Erythroblast (primary cell): Measurements from ENCODE around the gene KBTBD12.
"Not testable (repeated sequence)": the region's sequence is repeated elsewhere in the genome, so short reads cannot be mapped to it uniquely, and the experiment has no call there.

Experiments used
- DNase-seq, 2 experiments: peaks; one replicate each; lab custom pipeline; 2025; lab: John Stamatoyannopoulos, UW
- GATA1 ChIP-seq: IDR thresholded peaks from 2 replicates; pipeline ENCODE4 v1.6.1; 2011; ENCODE audit warnings: low read depth, mild to moderate bottlenecking, control low read depth, low read length, moderate library complexity
- POLR2A ChIP-seq: IDR thresholded peaks from 2 replicates; pipeline ENCODE4 v1.6.1; 2011; ENCODE audit warnings: mild to moderate bottlenecking, low read length

Gene KBTBD12

DNA sequence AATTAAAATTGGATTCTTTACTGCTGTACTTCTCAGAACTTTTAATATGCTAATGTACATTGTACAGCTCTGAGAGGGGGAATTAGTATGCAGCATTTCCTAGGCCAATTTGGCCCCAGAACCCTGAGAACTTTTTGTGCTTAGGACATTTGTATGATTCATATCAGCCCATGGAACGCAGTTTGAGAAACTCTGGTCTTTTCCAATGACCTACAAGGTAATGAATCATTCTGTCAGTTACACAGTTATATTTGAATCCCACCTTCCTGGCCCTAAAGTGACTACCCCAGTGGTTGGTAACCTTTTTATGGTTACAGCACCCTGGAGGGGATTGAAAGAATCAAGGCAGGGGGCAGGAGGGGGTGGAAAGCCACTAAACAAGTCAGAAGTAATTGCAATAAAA is 25.6 kb upstream of the KBTBD12 start:
- TF ChIP-seq POLR2A (no peak), GATA1 (no peak)
- no peak for DNase-seq

DNA sequence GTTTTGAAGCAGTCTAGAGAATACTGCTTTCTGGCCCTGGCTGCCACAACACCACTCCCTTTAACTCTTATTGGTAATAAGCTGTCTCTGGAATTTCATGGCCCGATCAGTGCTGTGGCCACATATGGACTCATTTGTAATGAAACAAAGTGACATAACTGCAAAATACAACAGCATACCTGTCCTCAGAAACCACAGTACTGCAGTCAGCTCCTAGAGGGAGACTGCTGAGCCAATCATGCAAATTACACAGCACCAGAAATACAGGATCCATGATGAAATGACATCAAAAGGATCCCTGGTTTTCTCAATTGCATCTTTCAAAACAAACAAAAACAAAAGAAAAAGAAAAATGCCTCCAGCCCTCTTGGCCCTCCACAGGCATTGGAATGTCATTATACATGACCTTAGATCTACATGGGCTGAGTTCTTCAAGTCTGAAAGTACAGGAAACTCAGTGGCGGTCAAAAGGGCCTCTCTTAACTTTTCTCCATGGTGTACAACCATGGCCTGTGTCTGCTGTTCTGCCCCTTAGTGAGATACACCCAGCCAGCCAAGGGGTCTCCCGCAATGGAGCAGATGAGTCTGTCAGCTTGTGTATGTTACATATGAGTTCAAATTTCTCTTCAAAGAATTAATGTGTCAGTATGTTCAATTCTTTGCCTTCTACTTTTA is 24.9 kb upstream of the KBTBD12 start:
- no peak for DNase-seq
- no peak for TF ChIP-seq POLR2A
- no peak for TF ChIP-seq GATA1

DNA sequence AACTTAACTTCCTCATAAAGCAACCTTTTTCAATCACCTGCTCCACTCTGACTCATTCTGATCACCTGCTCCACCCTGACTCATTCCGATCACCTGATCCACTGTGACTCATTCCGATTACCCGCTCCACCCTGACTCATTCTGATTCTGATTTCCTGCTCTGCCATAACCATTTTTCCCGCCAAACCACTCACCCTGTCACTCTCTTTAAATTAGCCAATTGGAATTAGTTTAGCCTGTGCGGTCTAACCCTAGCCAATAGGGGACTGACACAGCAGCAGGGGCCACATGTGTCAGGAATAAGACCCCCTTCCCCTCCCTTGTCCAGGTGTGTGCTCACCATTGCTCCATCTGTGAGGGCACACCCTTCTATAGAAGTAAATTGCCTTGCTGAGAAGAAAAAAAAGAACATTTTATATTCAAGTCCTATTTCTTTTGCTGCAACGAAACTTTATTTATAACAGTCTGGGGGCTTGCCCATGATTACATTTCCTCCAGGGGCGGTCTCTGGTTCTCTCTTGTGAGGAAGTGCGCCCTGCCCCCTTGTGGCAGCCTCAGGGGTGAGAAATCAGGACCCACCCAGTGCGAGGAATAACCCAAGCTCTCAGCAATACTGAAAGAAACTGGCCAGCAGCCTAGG is 24.3 kb upstream of the KBTBD12 start:
- DNase-seq, result peak; percentile 8

DNA sequence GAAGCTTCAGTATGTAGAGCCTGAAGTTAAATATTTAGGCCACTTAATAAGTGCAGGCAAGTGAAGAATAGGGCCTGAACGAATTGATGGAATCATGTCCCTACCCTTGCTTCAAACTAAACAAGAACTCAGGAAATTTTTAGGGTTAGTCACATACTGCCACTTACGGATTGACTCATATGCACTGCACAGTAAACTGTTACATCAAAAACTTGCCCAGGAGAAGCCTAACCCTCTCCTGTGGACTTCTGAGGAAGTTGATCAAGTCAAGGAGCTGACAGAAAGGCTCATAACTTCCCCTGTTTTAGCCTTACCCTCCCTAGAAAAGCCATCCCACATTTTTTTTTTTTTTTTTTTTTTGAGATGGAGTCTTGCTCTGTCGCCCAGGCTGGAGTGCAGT is 20.6 kb upstream of the KBTBD12 start:
- no peak for DNase-seq
- TF ChIP-seq POLR2A (no peak), GATA1 (no peak)

DNA sequence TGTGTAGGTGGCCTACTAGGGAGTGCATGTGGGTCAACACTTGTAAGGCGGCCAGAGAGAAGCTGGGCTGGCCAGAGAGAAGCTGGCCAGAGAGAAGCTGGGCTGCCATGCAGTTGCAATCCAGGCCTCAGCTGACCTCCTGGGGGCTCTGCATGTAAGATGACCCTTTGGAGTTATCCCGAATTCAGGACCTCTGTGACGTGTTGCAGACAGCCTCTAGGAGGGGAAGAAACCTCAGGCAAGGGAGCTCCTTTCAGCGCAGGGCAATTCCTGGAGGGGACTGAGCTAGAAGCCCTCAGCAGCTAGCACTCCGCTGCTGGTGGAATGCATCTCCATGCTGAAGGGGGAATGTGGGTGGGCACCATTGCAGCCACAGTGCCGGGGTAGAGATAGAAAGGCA is 15.8 kb upstream of the KBTBD12 start:
- DNase-seq, result no peak
- no peak for TF ChIP-seq POLR2A
- TF ChIP-seq GATA1, result no peak

DNA sequence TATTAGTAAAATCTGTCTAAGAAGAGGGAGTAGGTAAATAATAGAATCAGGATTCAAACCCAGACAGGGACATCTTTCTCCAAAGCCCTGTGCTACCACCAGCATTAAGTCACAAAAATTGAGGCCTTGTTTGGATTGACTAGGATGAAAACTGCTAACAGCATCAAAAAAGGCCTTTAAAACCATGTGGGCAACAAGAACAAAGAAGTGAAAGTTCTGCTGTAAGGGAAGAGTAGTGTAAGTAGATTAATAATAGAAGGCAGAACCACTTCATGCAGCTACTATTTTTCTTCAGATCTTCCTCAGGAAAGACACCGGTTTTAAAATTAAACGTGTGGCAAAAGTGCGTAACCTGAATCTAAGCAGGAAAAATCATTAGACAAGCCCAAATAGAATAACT is 15.3 kb upstream of the KBTBD12 start:
- TF ChIP-seq GATA1 (no peak), POLR2A (no peak)
- DNase-seq, result no peak

DNA sequence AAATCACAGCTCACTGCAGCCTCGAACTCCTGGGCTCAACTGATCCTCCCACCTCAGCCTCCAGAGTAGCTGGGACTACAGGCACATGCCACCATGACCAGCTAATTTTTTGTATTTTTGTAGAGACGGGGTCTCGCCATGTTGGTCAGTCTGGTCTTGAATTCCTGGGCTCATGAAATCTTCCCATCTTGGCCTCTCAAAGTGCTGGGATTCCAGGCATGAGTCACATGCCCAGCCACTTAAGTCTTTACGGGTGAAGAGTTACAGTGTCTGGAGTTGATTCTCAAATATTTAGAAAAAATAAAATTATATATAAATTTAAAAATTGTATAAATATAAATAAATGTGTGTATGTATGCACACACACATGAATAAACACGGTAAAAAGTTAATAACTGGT is 14.5 kb upstream of the KBTBD12 start:
- no peak for DNase-seq
- no peak for TF ChIP-seq POLR2A
- no peak for TF ChIP-seq GATA1

DNA sequence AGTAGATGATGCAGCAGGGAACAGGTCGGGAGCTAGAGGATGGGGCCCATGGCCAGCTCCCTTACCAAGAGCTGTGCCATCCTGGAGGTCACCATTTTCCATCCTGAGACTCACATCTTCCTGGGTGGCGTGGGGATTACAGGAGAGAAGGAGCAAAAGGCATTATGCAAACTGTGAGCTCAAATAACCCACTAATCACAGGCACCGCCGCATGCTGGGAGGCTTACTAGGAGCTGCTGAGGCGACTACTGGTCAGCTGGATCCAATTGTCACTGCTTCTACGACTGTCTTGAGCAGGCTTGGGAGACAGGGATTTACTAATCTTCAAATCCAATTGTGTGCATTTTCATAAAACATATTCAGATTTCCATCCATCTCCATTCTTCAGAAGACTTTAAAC is 12.5 kb upstream of the KBTBD12 start:
- TF ChIP-seq GATA1, result no peak
- TF ChIP-seq POLR2A, result no peak
- no peak for DNase-seq

DNA sequence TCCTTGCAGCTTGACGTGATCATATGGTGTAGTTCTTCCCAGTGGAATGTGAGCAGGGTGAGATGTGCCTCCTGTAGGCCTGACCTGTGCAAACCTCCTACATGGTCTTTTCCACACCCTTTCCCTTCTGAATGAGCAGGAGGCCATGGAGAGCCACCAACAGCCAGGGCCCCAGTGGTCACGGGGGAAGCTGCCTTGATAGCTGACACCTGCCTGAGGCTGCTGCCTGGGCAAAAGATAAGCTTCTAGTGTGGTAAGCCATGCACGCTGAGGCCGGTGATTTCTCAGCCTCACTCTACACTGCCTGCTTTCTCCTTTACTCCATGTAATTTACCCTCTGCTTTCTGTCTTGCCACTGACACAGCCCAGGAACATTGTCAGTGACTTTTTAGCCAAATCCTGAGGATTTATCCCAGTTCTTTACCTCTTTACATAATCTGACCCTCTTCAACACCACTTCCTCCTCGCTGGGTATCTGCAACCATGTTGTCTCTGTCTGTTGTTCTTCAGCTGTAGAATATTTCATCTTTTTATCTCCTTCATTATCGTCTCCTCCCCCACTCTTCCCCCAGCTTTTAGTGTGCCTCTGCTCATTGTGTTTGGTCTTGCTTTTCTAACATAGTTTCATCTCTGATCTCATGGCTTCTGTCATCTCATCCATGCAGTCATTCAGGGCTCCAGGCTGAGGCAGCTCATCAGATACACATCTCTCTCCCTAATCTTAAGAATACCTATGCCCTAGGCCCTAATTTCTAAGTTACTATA is 11.2 kb upstream of the KBTBD12 start:
- no peak for TF ChIP-seq GATA1
- TF ChIP-seq POLR2A, result peak; percentile 32
- DNase-seq, result peak; percentile 50 to 84

DNA sequence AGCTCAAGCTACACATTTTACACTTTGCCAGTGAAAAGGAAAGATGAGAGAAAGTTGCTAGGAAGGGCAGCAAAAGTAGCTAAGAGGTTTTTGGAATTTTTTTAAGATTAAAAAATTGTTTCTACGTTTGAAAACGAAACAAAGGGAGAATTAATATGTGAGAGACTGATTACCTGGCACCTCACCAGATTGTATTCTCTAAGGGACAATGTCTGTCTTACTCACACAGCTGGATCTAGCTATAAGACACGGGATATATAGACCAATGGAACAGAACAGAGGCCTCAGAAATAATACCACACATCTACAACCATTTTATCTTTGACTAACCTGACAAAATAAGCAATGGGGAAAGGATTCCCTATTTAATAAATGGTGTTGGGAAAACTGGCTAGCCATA is 9.5 kb upstream of the KBTBD12 start:
- no peak for DNase-seq

DNA sequence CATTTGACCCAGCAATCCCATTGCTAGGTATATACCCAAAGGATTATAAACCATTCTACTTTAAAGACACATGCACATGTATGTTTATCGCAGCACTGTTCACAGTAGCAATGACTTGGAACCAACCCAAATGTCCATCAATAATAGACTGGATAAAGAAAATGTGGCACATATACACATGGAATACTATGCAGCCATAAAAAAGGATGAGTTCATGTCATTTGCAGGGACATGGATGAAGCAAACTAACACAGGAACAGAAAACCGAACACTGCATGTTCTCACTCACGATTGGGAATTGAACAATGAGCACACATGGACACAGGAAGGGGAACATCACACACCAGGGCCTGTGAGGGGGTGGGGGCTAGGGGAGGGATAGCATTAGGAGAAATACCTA is 8.4 kb upstream of the KBTBD12 start:
- not testable (repeated sequence) for DNase-seq

More for the DNA sequence above, 9.5 kb upstream of the KBTBD12 start:
- TF ChIP-seq POLR2A, result no peak
- TF ChIP-seq GATA1, result no peak

DNA sequence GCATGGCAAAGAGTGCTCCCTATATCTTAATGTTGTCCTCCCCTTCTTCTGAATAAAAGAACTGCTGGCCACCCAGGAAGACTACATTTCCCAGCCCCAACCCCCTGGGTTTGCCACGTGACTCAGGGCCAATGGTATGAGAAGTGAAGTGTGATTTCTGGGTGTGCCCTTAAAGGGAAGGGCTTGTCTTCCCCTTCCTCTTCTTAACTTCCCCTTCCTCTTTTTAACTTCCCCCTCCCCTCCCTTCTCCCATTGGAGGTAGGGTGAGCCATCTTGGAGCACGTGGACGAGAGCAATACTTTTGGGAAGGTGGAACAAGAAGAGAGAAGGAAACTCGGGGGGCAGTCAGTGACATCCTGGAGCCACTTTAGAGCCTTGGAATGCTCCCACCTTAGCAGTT is 6.8 kb upstream of the KBTBD12 start:
- no peak for TF ChIP-seq GATA1
- TF ChIP-seq POLR2A, result no peak
- DNase-seq, result no peak

DNA sequence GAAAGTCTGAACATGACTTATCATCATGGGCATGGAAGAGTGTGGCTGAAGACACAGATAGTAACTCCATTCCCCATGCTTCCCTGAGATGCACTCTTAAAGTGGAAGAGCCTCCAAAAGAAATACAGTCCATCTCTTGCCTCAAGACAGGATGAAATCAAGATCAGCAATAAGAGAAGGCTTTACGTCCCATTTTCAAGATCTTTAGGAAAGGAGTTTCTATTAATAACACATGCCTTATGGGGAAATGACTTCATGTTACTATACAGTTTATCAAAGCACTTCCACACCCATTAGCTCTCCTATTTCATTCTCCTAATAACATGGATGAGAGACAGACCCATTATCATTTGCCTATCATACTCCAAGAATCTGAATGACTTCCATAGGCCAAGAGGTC is 6.1 kb upstream of the KBTBD12 start:
- no peak for TF ChIP-seq POLR2A
- no peak for TF ChIP-seq GATA1

DNA sequence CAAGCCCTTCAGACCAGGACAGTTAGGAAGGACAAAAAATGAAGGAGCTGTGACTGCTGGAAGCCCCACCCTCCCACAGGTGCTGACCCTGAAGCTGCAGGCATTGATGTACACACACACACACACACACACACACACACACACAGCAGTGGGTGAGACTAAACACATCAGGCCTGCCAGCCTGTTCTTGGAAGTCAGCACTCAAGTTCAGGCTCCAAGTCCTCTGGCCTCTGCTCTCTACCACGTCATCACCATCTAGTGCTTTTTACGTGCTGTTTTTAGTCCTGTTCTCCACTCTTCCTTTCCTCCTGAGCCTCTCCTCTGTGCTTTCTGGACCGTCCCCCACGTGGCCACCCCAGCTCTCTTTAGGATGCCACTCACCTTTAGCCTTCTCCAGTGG is 5.4 kb upstream of the KBTBD12 start:
- TF ChIP-seq POLR2A (no peak), GATA1 (no peak)
- DNase-seq, result no peak

More for the DNA sequence above, 6.1 kb upstream of the KBTBD12 start:
- DNase-seq, result no peak

DNA sequence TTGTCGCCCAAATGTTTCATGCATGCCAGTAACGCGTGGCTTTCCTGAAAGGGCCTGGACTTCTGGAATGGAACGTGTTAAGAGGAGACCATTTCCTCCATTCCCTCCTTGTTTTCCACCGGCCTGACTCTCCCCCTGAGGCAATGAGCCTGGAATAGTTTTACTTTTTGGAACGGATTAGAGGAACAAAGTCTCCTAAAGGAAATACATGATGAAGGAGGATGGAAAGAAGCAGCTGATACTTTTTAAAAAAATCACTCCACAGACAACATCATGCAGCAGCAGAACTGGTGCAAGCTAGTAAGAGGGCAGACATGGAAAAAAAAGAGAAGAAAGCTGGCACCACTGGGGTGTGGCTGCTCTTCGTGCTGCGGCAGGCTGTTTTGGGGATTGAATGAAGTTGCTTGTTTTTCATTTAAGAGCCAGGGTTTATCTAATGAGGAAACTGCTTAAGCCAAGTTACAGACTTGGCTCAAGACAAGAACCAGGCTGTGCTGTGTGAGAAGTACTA is 3.6 kb upstream of the KBTBD12 start:
- TF ChIP-seq GATA1 (no peak), POLR2A (no peak)
- no peak for DNase-seq

DNA sequence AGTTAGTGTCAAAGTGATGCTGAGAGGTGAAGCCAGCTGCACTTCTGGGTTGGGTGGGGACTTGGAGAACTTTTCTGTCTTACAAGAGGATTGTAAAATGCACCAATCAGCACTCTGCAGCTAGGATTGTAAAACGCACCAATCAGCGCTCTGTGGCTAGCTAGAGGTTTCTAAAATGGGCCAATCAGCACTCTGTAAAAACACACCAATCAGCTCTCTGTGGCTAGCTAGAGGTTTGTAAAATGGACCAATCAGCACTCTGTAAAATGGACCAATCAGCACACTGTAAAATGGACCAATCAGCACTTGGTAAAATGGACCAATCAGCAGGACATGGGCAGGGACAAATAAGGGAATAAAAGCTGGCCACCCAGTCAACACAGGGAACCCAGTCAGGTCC is 1.2 kb upstream of the KBTBD12 start:
- peak; percentile 21 to 35 for DNase-seq
